COLO668 (cell line): Measurements from ENCODE around the gene NDST3.

Experiments used
- DNase-seq: peaks from one replicate; lab custom pipeline; 2025; ENCODE audit not compliant: unreplicated experiment; lab: John Stamatoyannopoulos, UW

NDST3 gene

GRCh38 chr4:118077767-118078105 lies 43.5 kb downstream of the NDST3 start:
- no peak for DNase-seq

DNA sequence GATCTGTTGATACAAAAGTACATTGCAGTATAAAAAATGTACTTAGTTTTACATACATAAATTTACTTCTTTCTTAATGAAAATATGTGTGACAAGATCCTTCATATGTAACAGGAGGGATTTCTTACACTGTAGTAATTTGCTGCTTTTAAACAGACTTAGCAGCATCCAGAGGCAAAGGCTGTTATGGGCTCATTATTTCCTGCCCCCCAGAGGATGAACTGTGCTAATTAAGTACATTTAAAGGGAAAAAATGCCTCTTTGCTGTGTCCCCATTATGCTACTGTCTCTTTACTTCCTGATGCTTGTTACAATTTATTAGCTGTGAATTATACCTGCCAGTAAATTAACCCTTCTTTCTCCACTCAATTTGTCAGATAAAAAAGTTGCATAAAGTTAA lies 47.1 kb downstream of the NDST3 start:
- no peak for DNase-seq

DNA sequence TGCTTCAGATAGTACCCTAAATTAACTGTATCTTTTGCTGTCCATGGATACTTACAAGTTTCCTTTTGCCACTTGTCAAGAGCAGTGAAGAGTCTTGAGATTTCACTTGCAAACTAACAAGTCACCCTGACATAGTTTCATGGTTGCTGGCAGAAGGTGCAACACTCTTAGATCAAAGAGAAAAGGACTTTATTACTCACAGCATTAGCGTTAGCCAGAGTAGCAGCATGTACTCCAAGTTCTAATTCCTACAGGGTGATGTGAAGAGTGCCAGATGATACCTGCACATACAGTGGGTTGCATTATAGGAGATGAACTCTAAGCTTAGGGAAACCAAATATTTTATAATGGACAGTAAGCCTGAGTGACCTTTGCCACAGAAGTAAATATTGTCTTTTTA lies 47.9 kb downstream of the NDST3 start:
- no peak for DNase-seq

DNA sequence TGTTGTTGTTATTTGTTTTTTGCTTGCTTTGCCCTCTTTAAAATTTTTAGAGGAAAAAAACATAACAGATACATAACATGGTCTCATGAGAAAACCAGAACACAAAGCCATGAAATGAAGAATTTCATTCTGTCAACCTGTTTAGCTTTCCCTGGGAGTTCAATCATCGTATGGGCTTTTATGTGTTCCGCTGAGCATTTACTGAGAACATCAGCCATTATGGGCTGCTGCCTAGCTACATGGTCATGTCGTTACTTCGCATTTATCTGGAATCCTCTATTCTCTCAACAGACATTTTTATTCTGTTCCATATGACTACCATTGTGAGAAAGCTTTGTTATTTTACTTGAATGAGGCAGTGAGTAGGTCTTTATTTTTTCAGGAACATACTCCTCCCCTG lies 51.4 kb downstream of the NDST3 start:
- DNase-seq = no peak

GRCh38 chr4:118086344-118086743 lies 52.1 kb downstream of the NDST3 start:
- no peak for DNase-seq

DNA sequence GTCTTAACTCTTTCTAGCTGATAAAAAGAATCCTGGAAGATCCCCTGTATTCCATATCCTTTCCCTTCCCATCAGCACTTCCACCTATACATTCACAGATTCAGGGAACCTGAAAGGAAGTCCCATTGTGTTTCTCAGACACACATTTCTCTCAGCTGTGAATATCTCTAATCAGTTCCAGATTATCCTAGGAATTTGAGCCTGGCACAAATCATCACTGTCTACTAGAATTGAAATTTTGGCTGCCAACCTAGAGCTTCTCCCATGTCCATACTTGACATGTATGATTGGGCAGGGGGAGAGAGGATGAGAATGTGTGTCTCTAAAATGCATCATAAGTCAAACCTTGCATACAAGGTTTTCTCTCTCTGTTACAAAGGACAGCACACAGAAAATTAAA lies 53.1 kb downstream of the NDST3 start:
- DNase-seq = no peak

- DNase-seq = no peak
These were observed 64.8 kb downstream of the NDST3 start for GRCh38 chr4:118099106-118099505.

DNA sequence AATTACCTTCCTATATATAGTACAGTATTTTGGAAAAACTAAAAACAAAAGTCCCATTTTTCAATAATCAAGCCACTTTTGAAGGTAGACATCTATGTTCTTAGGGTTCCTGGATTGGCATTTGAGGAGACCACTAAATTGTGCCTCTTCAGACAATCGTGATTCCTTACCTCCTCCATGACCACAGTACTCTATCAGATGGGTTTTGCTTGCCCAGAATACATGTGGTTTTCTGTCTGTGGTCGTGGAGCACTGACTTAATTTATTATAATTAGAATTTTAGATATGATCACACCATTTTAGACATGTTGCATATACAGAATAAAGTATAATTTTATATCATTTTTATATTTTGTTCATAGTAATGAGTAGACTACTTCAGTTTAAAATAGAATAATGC lies 67.9 kb downstream of the NDST3 start:
- no peak for DNase-seq

- DNase-seq = no peak
These were observed 78.1 kb downstream of the NDST3 start for GRCh38 chr4:118112117-118113046.

- no peak for DNase-seq
These were observed 78.9 kb downstream of the NDST3 start for GRCh38 chr4:118113220-118113619.

DNA sequence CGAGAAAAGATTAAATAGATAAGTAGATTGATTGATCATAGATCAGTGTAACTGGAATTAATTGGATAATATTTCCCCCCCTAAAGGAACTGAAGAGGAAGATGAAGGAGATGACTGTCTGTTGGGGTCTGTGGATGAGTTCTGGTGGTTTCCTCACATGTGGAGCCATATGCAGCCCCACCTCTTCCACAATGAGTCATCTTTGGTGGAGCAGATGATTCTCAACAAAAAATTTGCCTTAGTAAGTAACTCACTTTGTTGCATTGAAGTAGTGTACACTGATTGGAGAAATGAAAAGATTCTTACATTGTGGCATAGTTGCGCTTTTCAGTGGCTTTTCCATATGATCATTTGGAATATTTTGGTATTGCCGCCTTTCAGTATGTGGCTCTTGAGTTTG lies 80.4 kb downstream of the NDST3 start:
- no peak for DNase-seq

GRCh38 chr4:118120120-118120760 lies 86.0 kb downstream of the NDST3 start:
- no peak for DNase-seq

- no peak for DNase-seq
These were observed 90.7 kb downstream of the NDST3 start for GRCh38 chr4:118124997-118125396.

- no peak for DNase-seq
These were observed 105.0 kb downstream of the NDST3 start for GRCh38 chr4:118139241-118139640.

DNA sequence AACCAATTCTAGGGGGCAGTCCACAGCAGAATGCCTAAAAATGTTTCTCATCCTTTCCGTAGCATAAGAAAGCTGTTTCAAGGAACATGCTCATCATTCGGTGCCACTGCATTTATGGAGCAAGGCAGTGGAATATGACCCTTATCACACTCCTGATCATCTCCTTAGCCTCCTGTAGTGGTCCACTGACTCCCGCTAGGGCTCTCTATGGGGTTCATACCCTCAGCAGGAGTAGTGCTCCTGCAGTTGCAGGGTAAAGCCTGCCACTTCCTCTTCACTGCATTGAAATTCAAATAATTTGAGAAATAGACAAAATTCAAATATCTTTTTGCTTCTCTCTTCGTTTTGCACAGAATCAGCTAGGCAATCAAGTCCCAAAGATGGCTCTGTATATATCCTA lies 107.0 kb downstream of the NDST3 start:
- DNase-seq = no peak

DNA sequence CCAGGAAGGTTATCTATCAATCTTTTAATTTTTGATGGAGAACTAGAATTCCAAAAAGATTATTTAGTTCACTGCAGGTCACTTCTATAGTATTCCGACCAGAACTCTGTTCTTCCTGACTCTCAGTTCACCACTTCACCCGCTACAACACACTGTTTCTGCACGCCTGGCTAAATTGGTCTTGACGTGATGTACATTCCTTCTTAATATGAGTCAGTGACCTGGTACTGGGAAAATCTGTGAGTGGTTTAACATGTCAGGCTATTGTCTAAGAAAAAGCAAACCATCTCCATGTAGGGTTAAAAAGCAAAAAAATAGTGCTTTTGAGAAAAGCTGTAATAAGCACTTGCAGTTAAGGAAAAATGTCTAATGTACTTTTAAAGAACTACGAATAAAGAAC lies 120.4 kb downstream of the NDST3 start:
- no peak for DNase-seq

- DNase-seq = no peak
These were observed 121.2 kb downstream of the NDST3 start for GRCh38 chr4:118155516-118155915.

DNA sequence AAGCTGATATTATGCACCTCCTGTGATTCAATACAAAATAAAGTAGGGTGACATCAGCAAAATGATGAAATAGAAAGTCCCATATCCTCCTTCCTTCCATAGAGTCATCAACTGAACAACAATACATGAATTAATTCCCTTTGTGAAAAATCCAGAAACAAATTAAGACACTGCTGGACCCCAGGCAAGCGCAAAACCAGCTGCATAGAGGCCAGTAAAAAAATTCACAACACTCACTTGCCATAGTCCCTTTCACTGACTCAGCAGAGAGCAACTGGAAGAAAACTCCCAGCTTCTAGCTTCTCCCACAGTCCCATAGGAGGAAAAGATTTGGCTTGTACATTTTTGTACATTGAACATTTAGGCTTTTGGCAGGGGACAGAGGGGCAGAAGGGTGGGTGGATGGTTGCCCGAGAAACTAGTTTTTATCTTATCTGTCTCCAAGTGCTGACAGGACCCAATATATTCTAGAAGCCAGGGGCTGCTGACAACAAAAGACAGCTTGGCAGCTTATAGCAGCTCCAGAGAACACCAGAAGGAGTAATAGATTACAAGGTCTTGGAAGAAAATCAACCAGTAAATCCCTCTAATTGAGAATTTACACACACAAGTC lies 124.6 kb downstream of the NDST3 start:
- no peak for DNase-seq

DNA sequence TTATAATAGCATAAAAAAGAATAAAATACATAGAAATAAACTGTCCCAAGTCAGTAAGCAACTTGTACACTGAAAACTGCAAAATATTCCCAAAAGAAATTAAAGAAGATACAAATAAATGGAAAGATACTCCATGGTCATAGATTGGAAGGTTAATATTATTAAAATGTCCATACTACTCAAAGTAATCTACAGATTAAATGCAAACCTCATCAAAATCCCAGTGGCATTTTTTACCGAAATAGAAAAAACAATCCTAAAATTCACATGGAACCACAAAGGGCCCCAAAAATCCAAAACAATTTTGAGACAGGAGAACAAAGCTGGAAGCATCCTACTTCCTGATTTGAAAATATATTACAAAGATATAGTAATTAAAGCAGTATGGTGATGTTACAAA lies 133.0 kb downstream of the NDST3 start:
- DNase-seq = no peak

DNA sequence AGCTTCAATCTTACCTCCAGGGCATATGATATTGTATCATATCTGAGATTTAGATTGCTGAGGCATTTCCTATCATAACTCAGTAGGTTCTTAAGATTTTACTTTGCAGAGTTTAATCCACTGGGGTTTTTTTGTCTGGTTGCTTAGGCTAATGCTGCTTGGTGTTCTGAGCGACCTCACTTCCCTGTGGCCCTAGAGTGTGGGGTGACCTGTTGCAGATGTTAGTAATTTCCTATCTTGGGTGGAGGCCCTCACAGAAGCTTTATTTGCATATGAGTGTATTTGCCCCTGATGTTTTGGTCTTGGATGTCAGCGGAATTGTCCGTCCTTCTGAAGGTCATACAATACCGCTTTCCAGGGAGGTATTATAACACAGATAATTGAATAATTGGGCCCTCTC lies 137.1 kb downstream of the NDST3 start:
- DNase-seq = no peak

DNA sequence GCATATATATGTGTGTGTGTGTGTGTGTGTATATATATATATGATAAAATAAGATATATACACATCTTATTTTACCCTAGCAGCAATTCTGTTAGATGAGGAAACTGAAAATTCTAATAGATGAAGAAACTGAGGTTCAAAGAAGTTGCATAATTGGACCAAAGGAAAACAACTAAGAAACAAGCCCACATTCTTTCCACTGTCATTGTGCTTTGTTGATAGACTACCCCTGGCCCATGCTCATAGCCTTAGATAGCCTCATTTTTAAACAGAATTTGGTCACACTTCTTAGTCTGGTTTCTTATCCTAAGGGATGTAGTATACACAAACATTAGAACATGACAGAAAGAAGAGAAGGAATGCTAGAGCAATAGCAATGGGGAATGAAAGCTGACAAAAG lies 138.8 kb downstream of the NDST3 start:
- DNase-seq = no peak
